Osteoblast (primary cell): ENCODE results near the gene CDKAL1. TPM values are rescaled to one million over a fixed set of nuclear protein-coding genes. Genes with fewer than 3 reads are reported as not detected.
"Not testable (repeated sequence)": the region's sequence is repeated elsewhere in the genome, so short reads cannot be mapped to it uniquely, and the experiment has no call there.

Source experiments
- DNase-seq: peaks from one replicate; pipeline ENCODE4 v3.0.0; 2011; ENCODE audit warnings: low spot score, mixed read lengths; ENCODE audit not compliant: insufficient read length; ENCODE audit errors: missing footprints
- H2AFZ ChIP-seq: 2 replicates; pipeline ENCODE4 v1.6.0; 2011; ENCODE audit warnings: mild to moderate bottlenecking, low read length
- H3K27ac ChIP-seq: 2 replicates; pipeline ENCODE4 v1.5.1; 2011; ENCODE audit warnings: mild to moderate bottlenecking, low read depth, low read length, moderate library complexity
- H3K27me3 ChIP-seq: 2 replicates; pipeline ENCODE4 v1.6.0; 2012; ENCODE audit warnings: mild to moderate bottlenecking, control low read depth, inconsistent platforms, low read length, moderate library complexity; ENCODE audit not compliant: insufficient read depth
- H3K36me3 ChIP-seq: 2 replicates; pipeline ENCODE4 v1.5.1; 2011; ENCODE audit warnings: mild to moderate bottlenecking, low read length, control low read depth, moderate library complexity; ENCODE audit not compliant: insufficient read depth
- H3K4me1 ChIP-seq: 2 replicates; pipeline ENCODE4 v1.5.1; 2011; ENCODE audit warnings: mild to moderate bottlenecking, low read length, control low read depth, moderate library complexity; ENCODE audit not compliant: insufficient read depth
- H3K4me2 ChIP-seq: 2 replicates; pipeline ENCODE4 v1.6.0; 2011; ENCODE audit warnings: mild to moderate bottlenecking, low read length; ENCODE audit not compliant: insufficient read depth
- H3K4me3 ChIP-seq: fragments of 200-600 bp; sonication (generic); 3 replicates; pipeline ENCODE4 v1.5.1; 2012; ENCODE audit warnings: mild to moderate bottlenecking, low read length, inconsistent platforms; ENCODE audit not compliant: insufficient read depth
- H3K79me2 ChIP-seq: 2 replicates; pipeline ENCODE4 v1.6.0; 2012; ENCODE audit warnings: mild to moderate bottlenecking, low read length, control low read depth, inconsistent platforms; ENCODE audit not compliant: insufficient read depth
- H3K9me3 ChIP-seq: 2 replicates; pipeline ENCODE4 v1.5.1; 2011; ENCODE audit warnings: low read depth, low read length, control low read depth
- H4K20me1 ChIP-seq: 2 replicates; pipeline ENCODE4 v1.6.0; 2012; ENCODE audit warnings: mild to moderate bottlenecking, low read length, control low read depth; ENCODE audit not compliant: insufficient read depth
- CTCF ChIP-seq: IDR thresholded peaks from 2 replicates; pipeline ENCODE4 v1.5.1; 2011; ENCODE audit warnings: mild to moderate bottlenecking, low read depth, low read length, moderate library complexity; ENCODE audit errors: extremely low read depth
- total RNA-seq: library from RNA; depleted of rRNA; stranded (reverse); fragments of >200 nt; gene quantifications from 2 replicates; pipeline ENCODE4 v1.2.3, GENCODE V29; 2012

CDKAL1 gene
- total RNA-seq, 1 donor: 18.5 TPM

- Histone ChIP-seq H2AFZ (no peak overlapping the region), H3K79me2 (no peaks in the 10 kb centered on the region), H3K36me3 (no peaks in the 10 kb centered on the region), H4K20me1 (no peaks in the 10 kb centered on the region), H3K4me2 (no peak overlapping the region), H3K9me3 (no peaks in the 10 kb centered on the region), H3K4me1 (no peaks in the 10 kb centered on the region), H3K27ac (no peak overlapping the region), H3K4me3 (no peak overlapping the region), H3K27me3 (no peaks in the 10 kb centered on the region)
- no peak for TF ChIP-seq CTCF
- no peak for DNase-seq
Measured at GRCh38 chr6:20589266-20589665, 55.0 kb downstream of the CDKAL1 start.

- H3K27me3 ChIP-seq, H3K9me3 ChIP-seq, H3K4me3 ChIP-seq, H3K79me2 ChIP-seq, H3K36me3 ChIP-seq, DNase-seq, H3K4me1 ChIP-seq, H3K27ac ChIP-seq, H4K20me1 ChIP-seq, H2AFZ ChIP-seq, H3K4me2 ChIP-seq: not testable (repeated sequence)
Measured at GRCh38 chr6:20590476-20590875, 56.2 kb downstream of the CDKAL1 start.

- H3K9me3 ChIP-seq, DNase-seq, H4K20me1 ChIP-seq, H3K4me2 ChIP-seq, H3K4me1 ChIP-seq, H2AFZ ChIP-seq, H3K27me3 ChIP-seq, H3K36me3 ChIP-seq, H3K4me3 ChIP-seq, H3K79me2 ChIP-seq, H3K27ac ChIP-seq: not testable (repeated sequence)
Measured at GRCh38 chr6:20594299-20594853, 60.1 kb downstream of the CDKAL1 start.

GRCh38 chr6:20599302-20600051 lies 65.2 kb downstream of the CDKAL1 start:
- H3K36me3 ChIP-seq: no peaks in the 10 kb centered on the region
- H2AFZ ChIP-seq: no peak overlapping the region
- DNase-seq: no peak
- no peaks in the 10 kb centered on the region for H3K79me2 ChIP-seq
- no peak overlapping the region for H3K4me2 ChIP-seq
- no peak overlapping the region for H3K27ac ChIP-seq
- H3K27me3 ChIP-seq: no peaks in the 10 kb centered on the region
- TF ChIP-seq CTCF: no peak
- no peak overlapping the region for H3K4me3 ChIP-seq
- H3K9me3 ChIP-seq: no peaks in the 10 kb centered on the region
- no peaks in the 10 kb centered on the region for H3K4me1 ChIP-seq
- no peaks in the 10 kb centered on the region for H4K20me1 ChIP-seq

- Histone ChIP-seq H3K36me3 (no peaks in the 10 kb centered on the region), H3K79me2 (no peaks in the 10 kb centered on the region), H3K4me3 (no peak overlapping the region), H3K27ac (no peak overlapping the region), H3K9me3 (no peaks in the 10 kb centered on the region), H3K4me2 (no peak overlapping the region), H3K27me3 (no peaks in the 10 kb centered on the region), H4K20me1 (no peaks in the 10 kb centered on the region), H3K4me1 (peaks cover 5% of the 10 kb centered on the region), H2AFZ (no peak overlapping the region)
- DNase-seq: no peak
- TF ChIP-seq CTCF: no peak
Measured at GRCh38 chr6:20600831-20601230, 66.6 kb downstream of the CDKAL1 start.
